AG04450 (cell line): ENCODE measurements around the gene ARNT2. TPM values are rescaled to one million over a fixed set of nuclear protein-coding genes. Genes with fewer than 3 reads are reported as not detected.

Source experiments
- CTCF ChIA-PET: fragments of 300-600, 350-600 bp; formaldehyde crosslinking; extraction: SDS; loops from one replicate; lab custom pipeline; 2022; ENCODE audit warnings: antibody characterized with exemption, inconsistent platforms; lab: Charles Lee
- POLR2A ChIA-PET: fragments of 350-600 bp; formaldehyde crosslinking; extraction: SDS; loops from one replicate; lab custom pipeline; 2021; ENCODE audit warnings: antibody characterized with exemption, inconsistent platforms; lab: Yijun Ruan, JAX
- DNase-seq: peaks from one replicate; pipeline ENCODE4 v3.0.0-alpha.2; 2011; ENCODE audit warnings: low read depth, low spot score
- H3K27ac ChIP-seq: one replicate; pipeline ENCODE4 v1.5.1; 2012; ENCODE audit warnings: low read depth, low read length, control low read depth
- H3K27me3 ChIP-seq: one replicate; pipeline ENCODE4 v1.6.0; 2012; ENCODE audit warnings: low read length; ENCODE audit not compliant: control insufficient read depth, insufficient read depth
- H3K4me3 ChIP-seq: 2 replicates; pipeline ENCODE4 v1.5.1; 2011; ENCODE audit warnings: mild to moderate bottlenecking, low read depth, low read length, control low read depth
- H3K9me3 ChIP-seq: 2 replicates; pipeline ENCODE4 v1.5.1; 2012; ENCODE audit warnings: low read length; ENCODE audit not compliant: control insufficient read depth, insufficient read depth
- polyA plus RNA-seq: library from polyadenylated mRNA; depleted of rRNA; stranded (reverse); fragments of >200 nt; gene quantifications from 2 replicates; pipeline ENCODE4 v1.2.3, GENCODE V29; 2011
- TF ChIP-seq, protein P1 (sequence below): IDR thresholded peaks from 2 replicates; pipeline ENCODE4 v1.5.1; 2011; ENCODE audit warnings: low read depth, low read length, control low read depth, inconsistent platforms

The ARNT2 gene
- polyA plus RNA-seq, 1 experiment, result 36.8 TPM

- TF ChIP-seq, protein P1, sequence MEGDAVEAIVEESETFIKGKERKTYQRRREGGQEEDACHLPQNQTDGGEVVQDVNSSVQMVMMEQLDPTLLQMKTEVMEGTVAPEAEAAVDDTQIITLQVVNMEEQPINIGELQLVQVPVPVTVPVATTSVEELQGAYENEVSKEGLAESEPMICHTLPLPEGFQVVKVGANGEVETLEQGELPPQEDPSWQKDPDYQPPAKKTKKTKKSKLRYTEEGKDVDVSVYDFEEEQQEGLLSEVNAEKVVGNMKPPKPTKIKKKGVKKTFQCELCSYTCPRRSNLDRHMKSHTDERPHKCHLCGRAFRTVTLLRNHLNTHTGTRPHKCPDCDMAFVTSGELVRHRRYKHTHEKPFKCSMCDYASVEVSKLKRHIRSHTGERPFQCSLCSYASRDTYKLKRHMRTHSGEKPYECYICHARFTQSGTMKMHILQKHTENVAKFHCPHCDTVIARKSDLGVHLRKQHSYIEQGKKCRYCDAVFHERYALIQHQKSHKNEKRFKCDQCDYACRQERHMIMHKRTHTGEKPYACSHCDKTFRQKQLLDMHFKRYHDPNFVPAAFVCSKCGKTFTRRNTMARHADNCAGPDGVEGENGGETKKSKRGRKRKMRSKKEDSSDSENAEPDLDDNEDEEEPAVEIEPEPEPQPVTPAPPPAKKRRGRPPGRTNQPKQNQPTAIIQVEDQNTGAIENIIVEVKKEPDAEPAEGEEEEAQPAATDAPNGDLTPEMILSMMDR, result no peak
- POLR2A ChIA-PET, result interaction anchor here (0.7 to 1.3 kb wide), 2 partner anchors 18 to 258 kb away, joined by 3 to 8 read pairs; no protein-coding TSS in a partner anchor
- no peak for DNase-seq
- Histone ChIP-seq H3K27ac (no peak overlapping the region), H3K27me3 (no peaks in the 10 kb centered on the region), H3K9me3 (peaks cover 4% of the 10 kb centered on the region; the same call in 1 of the 2 replicates), H3K4me3 (no peak overlapping the region)
- CTCF ChIA-PET, result interaction anchor here (0.7 to 2.1 kb wide), 4 partner anchors 37 to 245 kb away, joined by 3 to 8 read pairs (median 7); no protein-coding TSS in a partner anchor
Observed at GRCh38 chr15:80530737-80531365, 126.7 kb downstream of the ARNT2 start.

GRCh38 chr15:80531388-80531787 lies 127.2 kb downstream of the ARNT2 start:
- peak overlapping the region; percentile 54 for H3K27ac ChIP-seq
- CTCF ChIA-PET, result interaction anchor here (0.7 to 2.1 kb wide), 5 partner anchors 36 to 245 kb away, joined by 3 to 8 read pairs (median 7); no protein-coding TSS in a partner anchor
- peaks cover 4% of the 10 kb centered on the region; the same call in 1 of the 2 replicates for H3K9me3 ChIP-seq
- TF ChIP-seq, protein P1, result no peak
- POLR2A ChIA-PET, result interaction anchor here (0.7 to 1.3 kb wide), 2 partner anchors 18 to 257 kb away, joined by 3 to 8 read pairs; no protein-coding TSS in a partner anchor
- H3K27me3 ChIP-seq, result no peaks in the 10 kb centered on the region
- H3K4me3 ChIP-seq, result no peak overlapping the region
- DNase-seq, result no peak

- TF ChIP-seq, protein P1, result no peak
- POLR2A ChIA-PET, result interaction anchor here (0.7 to 1.3 kb wide), 2 partner anchors 17 to 257 kb away, joined by 3 to 8 read pairs; no protein-coding TSS in a partner anchor
- no peak for DNase-seq
- Histone ChIP-seq H3K9me3 (peaks cover 4% of the 10 kb centered on the region; the same call in 1 of the 2 replicates), H3K27me3 (no peaks in the 10 kb centered on the region), H3K27ac (peak overlapping the region; percentile 54), H3K4me3 (no peak overlapping the region)
- CTCF ChIA-PET, result interaction anchor here (0.7 to 2.1 kb wide), 5 partner anchors 36 to 244 kb away, joined by 3 to 8 read pairs (median 7); no protein-coding TSS in a partner anchor
Observed at GRCh38 chr15:80531796-80532195, 127.6 kb downstream of the ARNT2 start.

- Histone ChIP-seq H3K27me3 (no peaks in the 10 kb centered on the region), H3K4me3 (no peak overlapping the region), H3K27ac (no peak overlapping the region), H3K9me3 (peaks cover 4% of the 10 kb centered on the region; the same call in 1 of the 2 replicates)
- CTCF ChIA-PET, result interaction anchor here (0.8 to 1.3 kb wide), 3 partner anchors 34 to 245 kb away, joined by 3 to 4 read pairs (median 4); partner anchors contain the start of gene CEMIP
- DNase-seq, result no peak
- POLR2A ChIA-PET, result no interaction called here
- TF ChIP-seq, protein P1, result no peak
Observed at GRCh38 chr15:80533790-80534333, 129.7 kb downstream of the ARNT2 start.
